ENCODE results near the gene ZNF804B.

ZNF804B gene

GRCh38 chr7:89246196-89246595, 486.7 kb downstream of the ZNF804B start:
- no peak for TF ChIP-seq CTCF (IDR thresholded peaks at IDR 0.05)
- H3K36me3 Mint-ChIP-seq (ENCODE audit: low read depth), result no peaks in the 10 kb centered on the region
- DNase-seq, result no peak
- no peak overlapping the region for H3K27ac Mint-ChIP-seq
- no peaks in the 10 kb centered on the region for H3K4me1 Mint-ChIP-seq
- no peaks in the 10 kb centered on the region for H3K9me3 Mint-ChIP-seq
- H3K4me3 Mint-ChIP-seq, result no peak overlapping the region
- H3K27me3 Mint-ChIP-seq (ENCODE audit: low read depth, poor library complexity), result no peaks in the 10 kb centered on the region

DNA sequence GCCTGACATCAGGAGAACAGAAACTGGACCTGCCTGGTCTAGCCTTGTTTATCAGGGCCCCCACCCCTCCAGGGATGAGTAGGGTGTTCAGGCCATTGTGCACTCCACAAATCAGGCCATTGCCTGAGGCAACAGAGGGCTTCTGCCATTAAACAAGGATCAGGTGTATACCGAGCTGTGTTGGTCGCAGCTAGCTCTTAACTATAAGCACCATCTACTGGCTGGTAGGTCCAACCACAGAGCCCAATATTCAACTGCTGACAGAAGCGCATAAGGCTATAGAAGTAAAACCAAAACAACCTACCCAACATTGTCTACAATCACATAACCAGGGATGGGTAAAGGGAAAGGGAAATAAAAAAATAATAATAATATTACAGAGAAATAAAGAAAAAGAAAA, 487.7 kb downstream of the ZNF804B start:
- TF ChIP-seq CTCF (IDR thresholded peaks at IDR 0.05), result no peak
- H3K9me3 Mint-ChIP-seq, result no peaks in the 10 kb centered on the region
- H3K36me3 Mint-ChIP-seq (ENCODE audit: low read depth), result no peaks in the 10 kb centered on the region
- H3K4me1 Mint-ChIP-seq, result no peaks in the 10 kb centered on the region
- no peak overlapping the region for H3K27ac Mint-ChIP-seq
- no peak overlapping the region for H3K4me3 Mint-ChIP-seq
- DNase-seq, result no peak
- no peaks in the 10 kb centered on the region for H3K27me3 Mint-ChIP-seq (ENCODE audit: low read depth, poor library complexity)

GRCh38 chr7:89259085-89259484, 499.6 kb downstream of the ZNF804B start:
- Mint-ChIP-seq H3K27me3 (ENCODE audit: low read depth, poor library complexity) (no peaks in the 10 kb centered on the region), H3K4me3 (no peak overlapping the region), H3K4me1 (no peaks in the 10 kb centered on the region), H3K36me3 (ENCODE audit: low read depth) (no peaks in the 10 kb centered on the region), H3K27ac (no peak overlapping the region), H3K9me3 (no peaks in the 10 kb centered on the region)
- DNase-seq, result no peak
- no peak for TF ChIP-seq CTCF (IDR thresholded peaks at IDR 0.05)

DNA sequence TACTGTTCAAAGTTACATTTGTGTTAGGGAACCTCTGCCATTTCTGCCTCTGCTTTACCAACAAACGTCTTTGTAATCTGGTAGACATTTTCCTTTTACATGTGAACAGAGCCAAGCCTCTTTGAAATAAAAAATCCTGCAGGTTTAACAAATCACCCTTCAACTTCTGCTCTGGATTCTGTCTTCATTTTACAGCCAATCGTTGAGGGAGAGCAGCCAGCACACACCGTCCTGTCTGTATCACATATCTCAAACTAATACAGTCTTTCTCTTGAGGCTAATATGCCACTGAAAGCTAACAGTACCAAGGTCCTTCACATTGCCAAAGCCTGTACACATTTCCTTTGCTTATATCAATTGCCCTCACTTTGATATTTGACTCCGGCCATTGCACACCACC, 504.6 kb downstream of the ZNF804B start:
- H3K27ac Mint-ChIP-seq, result no peak overlapping the region
- H3K27me3 Mint-ChIP-seq (ENCODE audit: low read depth, poor library complexity), result no peaks in the 10 kb centered on the region
- no peak for DNase-seq
- H3K9me3 Mint-ChIP-seq, result no peaks in the 10 kb centered on the region
- H3K36me3 Mint-ChIP-seq (ENCODE audit: low read depth), result no peaks in the 10 kb centered on the region
- TF ChIP-seq CTCF (IDR thresholded peaks at IDR 0.05), result no peak
- no peak overlapping the region for H3K4me3 Mint-ChIP-seq
- no peaks in the 10 kb centered on the region for H3K4me1 Mint-ChIP-seq

GRCh38 chr7:89265631-89266030, 506.1 kb downstream of the ZNF804B start:
- H3K4me3 Mint-ChIP-seq, result no peak overlapping the region
- no peak overlapping the region for H3K27ac Mint-ChIP-seq
- no peaks in the 10 kb centered on the region for H3K27me3 Mint-ChIP-seq (ENCODE audit: low read depth, poor library complexity)
- H3K36me3 Mint-ChIP-seq (ENCODE audit: low read depth), result no peaks in the 10 kb centered on the region
- no peaks in the 10 kb centered on the region for H3K9me3 Mint-ChIP-seq
- no peak for TF ChIP-seq CTCF (IDR thresholded peaks at IDR 0.05)
- DNase-seq, result no peak
- H3K4me1 Mint-ChIP-seq, result no peaks in the 10 kb centered on the region

DNA sequence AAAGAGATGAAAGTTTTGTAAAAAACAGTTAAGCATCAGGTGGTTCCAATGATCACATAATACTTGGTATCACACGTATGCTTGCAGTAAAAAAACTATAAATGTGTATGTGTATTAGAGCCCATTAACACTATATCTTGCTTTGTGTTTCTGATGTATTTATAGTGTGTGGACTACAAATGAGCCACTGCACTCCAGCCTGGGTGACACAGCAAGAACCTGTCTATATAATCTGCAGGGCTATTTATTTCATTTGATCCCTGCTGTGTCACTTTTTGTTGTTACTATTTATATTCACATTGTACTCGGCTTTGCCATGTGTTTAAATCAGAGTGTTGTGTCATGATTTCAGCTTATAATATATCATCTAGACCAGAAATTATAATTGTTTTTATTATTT, 523.8 kb downstream of the ZNF804B start:
- Mint-ChIP-seq H3K4me1 (no peaks in the 10 kb centered on the region), H3K4me3 (no peak overlapping the region), H3K9me3 (no peaks in the 10 kb centered on the region)

More for the DNA sequence above, 523.8 kb downstream of the ZNF804B start:
- no peak for DNase-seq
- H3K27ac Mint-ChIP-seq, result no peak overlapping the region
- no peaks in the 10 kb centered on the region for H3K36me3 Mint-ChIP-seq (ENCODE audit: low read depth)
- no peaks in the 10 kb centered on the region for H3K27me3 Mint-ChIP-seq (ENCODE audit: low read depth, poor library complexity)
- TF ChIP-seq CTCF (IDR thresholded peaks at IDR 0.05), result no peak

All from nephron progenitor cell (in vitro differentiated cells).